Keratinocyte (primary cell): ENCODE measurements around the gene CHST8.

Source experiments
- EZH2 ChIP-seq: IDR thresholded peaks from one replicate; pipeline ENCODE4 v1.6.1; 2012; ENCODE audit warnings: inconsistent platforms, mild to moderate bottlenecking, low read length, moderate library complexity
- TF ChIP-seq, protein P1 (sequence below), 3 experiments: IDR thresholded peaks in 1 of 3; conservative IDR thresholded peaks in 1 of 3; optimal IDR thresholded peaks in 1 of 3; 2 replicates in 2 of 3; 3 replicates in 1 of 3; pipeline versions ENCODE3 to v1.5.1; 2011; ENCODE audit warnings: low read length in 3 of 3, mild to moderate bottlenecking in 3 of 3, moderate library complexity in 2 of 3, control low read depth in 1 of 3, inconsistent platforms in 1 of 3; ENCODE audit not compliant: insufficient read depth in 2 of 3; ENCODE audit errors: extremely low read depth in 1 of 3

GRCh38 chr19:33769208-33769607, 147.5 kb downstream of the CHST8 start:
- TF ChIP-seq, protein P1, sequence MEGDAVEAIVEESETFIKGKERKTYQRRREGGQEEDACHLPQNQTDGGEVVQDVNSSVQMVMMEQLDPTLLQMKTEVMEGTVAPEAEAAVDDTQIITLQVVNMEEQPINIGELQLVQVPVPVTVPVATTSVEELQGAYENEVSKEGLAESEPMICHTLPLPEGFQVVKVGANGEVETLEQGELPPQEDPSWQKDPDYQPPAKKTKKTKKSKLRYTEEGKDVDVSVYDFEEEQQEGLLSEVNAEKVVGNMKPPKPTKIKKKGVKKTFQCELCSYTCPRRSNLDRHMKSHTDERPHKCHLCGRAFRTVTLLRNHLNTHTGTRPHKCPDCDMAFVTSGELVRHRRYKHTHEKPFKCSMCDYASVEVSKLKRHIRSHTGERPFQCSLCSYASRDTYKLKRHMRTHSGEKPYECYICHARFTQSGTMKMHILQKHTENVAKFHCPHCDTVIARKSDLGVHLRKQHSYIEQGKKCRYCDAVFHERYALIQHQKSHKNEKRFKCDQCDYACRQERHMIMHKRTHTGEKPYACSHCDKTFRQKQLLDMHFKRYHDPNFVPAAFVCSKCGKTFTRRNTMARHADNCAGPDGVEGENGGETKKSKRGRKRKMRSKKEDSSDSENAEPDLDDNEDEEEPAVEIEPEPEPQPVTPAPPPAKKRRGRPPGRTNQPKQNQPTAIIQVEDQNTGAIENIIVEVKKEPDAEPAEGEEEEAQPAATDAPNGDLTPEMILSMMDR (optimal IDR thresholded peaks at IDR 0.05 in 1 of 3, IDR thresholded peaks at IDR 0.05 in 1 of 3, conservative IDR thresholded peaks at IDR 0.05 in 1 of 3; ENCODE audit: extremely low read depth in 1 of 3, insufficient read depth in 2 of 3, low read length in 3 of 3): no peak
- no peak for TF ChIP-seq EZH2
